Brain pericyte (primary cell): Measurements from ENCODE around the gene STK39.

ENCODE experiments used
- DNase-seq: peaks from one replicate; pipeline ENCODE4 v3.0.0-alpha.2; 2012; ENCODE audit warnings: low read depth, low spot score

The STK39 gene

DNA sequence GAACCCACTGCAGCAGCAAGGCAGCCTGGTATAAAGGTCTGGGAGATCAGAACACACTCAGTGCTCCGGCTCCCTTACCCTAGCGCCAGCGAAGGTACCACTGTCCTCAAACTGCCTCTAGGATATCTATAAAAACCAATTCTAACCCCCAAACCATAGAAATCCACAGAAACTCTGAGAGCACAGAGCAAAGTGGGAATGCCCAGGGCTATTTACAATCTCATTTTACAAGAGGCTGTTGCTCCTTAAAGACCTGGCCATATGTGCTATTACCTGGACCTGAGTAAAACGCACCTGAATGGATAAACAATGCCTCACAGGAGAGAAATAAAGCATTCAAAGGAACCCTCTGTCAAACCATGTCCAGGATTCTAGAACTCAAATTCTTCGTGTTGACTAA, 4.3 kb downstream of the STK39 start:
- DNase-seq: no peak

- no peak for DNase-seq
Observed at GRCh38 chr2:168241746-168242145, 5.6 kb downstream of the STK39 start.

GRCh38 chr2:168241208-168241607, 6.2 kb downstream of the STK39 start:
- no peak for DNase-seq

GRCh38 chr2:168239281-168239680, 8.1 kb downstream of the STK39 start:
- no peak for DNase-seq

GRCh38 chr2:168237741-168238140, 9.7 kb downstream of the STK39 start:
- no peak for DNase-seq

DNA sequence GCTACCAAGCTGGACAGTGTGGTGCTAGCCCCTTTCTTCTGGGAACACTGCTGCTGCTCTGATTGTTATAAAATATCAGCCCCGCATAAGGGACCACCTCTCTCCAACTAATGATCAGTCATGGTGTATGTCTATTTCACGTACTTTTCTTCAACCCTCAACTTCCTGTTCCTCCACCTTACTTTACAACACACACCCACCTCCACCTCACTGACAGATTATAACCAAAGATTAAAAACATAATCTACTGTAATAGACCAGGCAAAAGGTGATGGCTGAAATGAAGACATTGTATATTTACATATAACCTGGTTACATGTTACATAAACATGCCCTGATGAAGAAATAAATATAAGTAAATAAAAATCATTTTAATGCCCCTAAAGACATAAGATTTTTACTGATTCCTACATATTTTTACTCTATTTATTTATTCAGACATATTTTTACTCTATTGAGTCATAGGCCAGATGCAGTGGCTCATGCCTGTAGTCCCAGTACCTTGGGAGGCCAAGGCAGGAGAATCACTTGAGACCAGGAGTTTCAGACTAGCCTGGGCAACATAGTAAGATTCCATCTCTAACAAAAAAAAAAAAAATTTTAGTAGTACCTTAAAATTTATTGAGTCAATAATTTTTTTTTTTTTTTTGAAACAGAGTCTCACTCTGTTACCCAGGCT, 12.8 kb downstream of the STK39 start:
- DNase-seq: no peak

DNA sequence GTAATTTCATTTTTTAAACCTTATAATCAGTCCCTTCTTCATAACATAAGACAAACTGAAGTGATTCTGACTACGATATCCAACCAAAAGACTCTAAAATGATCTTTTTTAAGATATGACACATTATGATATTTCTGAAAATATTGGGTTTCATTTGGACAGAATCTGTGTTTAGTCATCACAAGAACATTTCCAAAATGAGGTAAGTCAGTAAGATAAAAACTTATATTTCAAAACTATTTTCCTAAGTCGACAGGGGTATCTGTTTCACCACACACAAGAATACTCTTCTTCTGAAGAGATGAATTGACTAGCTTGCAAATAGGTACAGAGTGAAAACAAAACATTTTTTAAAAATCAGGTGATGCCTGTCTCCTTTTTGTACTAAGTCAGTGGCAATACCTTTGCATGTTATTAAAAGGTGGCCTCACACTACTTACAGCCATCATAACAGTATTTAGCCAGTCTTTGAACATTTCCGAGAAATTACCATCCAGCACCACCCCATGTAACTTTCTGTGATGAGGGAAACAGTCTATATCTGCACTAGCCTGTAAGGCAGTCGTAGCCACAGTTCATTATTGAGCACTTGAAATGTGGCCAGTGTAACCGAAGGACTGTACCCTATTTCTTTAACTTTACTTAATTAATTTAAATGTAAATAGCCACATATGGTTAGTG, 13.5 kb downstream of the STK39 start:
- no peak for DNase-seq

- DNase-seq: no peak
Observed at GRCh38 chr2:168233166-168233565, 14.2 kb downstream of the STK39 start.

DNA sequence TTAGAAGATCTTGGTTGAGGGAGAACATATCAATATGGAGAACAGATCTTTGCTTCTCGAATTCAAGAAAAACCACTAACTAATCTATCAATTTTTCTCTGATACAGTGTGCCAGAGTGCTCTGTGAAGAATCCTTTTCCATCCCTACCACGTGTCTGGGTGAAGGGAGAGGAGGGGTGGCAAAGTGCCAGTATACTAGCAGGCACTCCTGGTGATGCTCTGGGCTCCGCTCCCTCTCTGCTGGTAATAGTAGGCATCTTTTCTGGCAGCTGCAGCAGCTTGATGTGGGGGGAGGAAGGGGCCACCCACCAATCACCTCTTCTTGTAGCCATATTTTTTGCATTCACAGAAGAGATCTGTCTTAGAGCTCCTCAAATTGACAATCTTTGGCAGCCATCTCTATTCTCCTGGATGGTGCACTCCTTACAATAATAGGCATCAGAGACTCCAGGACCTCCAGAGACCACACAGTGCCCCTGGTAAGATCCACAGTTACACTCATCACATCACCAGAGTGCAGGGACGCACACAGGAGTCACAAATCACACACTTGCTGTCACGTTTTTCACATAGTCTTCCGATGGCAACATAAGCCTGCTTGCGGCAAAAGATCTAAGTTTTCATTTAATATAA, 15.7 kb downstream of the STK39 start:
- no peak for DNase-seq

- no peak for DNase-seq
Observed at GRCh38 chr2:168230389-168230788, 17.0 kb downstream of the STK39 start.

DNA sequence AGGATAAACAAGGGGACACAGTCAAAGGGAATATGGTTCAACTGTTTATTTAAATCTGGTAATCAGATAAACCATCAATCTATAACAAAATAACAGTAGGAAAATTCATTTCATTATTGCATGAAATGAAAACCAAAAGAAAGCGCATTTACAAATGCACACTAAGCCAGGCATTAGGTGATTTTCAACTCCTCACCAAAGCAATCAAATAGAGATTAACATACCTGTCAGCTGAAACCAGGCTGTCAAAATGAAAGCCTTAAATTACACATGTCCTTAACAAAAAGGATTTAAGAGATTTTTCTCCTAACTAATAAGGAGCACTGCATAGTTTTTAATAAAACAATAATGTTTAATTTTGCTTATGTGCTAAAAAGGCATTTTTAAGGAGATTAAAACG, 23.0 kb downstream of the STK39 start:
- no peak for DNase-seq

DNA sequence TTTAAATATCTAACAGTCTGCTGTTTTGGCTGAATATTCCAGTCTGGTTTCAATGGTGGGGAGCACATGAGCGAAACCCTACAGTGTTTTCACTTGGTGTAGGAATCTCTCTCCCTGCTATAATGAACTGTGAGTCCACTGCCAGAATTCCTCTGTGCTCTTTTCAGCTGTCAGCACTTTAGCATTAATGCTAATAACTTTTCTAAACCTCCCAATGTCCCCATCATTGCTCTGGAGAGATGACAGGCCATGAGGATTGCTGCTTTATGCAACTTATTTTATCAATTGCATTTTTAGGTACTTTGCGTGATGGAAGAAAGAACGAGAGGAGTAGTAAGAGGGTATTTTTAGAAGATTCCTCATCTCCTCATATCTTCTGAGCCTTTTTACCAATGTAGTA, 25.3 kb downstream of the STK39 start:
- no peak for DNase-seq

- DNase-seq: no peak
Observed at GRCh38 chr2:168220965-168221819, 26.2 kb downstream of the STK39 start.

DNA sequence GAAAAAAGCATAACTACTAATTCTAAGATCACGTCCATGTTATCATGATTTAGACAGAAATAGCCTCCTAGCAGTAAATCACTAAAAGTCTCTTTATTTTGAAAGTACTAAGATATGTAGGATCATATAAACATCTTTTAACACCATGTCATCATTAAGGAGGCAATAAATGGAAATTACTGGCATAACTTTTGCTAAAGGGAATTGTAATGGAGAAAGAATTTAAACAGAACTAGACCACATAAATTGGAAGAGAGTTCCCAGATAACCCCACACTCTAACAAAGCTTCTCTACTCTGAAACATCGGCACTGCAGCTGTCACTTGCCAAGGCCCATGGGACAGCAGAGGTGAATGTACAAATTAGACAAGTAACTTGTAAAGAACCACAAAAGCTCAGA, 29.5 kb downstream of the STK39 start:
- no peak for DNase-seq

DNA sequence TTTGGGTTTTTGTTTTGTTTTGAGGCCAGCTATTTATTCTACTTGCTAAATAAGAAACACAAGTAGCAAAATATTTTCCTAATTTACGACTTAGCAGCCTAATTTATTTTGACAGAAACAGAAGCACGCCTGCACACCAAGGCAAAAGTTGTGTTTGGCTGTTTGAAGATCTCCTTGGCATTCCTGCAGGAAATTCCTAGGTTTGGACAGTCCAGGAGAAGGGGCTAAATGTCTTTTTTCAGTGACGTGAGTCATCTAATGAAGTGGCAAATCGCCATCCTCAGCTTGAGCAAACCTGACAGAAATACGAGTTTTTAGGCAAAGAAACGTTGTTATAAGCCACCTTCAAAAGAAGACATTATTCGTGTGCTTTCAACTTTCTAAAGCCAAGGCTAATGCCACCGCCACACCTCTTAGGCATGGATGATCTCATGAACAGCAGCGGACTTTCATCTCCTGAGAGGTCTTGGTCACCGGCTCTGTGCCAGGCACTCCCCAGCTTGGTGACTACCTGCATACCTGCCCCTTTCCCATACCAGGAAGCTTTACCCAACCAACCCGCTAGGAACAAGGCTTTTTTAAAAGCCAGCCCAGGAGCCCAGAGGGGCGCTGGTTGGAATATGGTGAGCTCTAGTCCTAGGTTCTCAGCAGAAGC, 30.9 kb downstream of the STK39 start:
- no peak for DNase-seq

DNA sequence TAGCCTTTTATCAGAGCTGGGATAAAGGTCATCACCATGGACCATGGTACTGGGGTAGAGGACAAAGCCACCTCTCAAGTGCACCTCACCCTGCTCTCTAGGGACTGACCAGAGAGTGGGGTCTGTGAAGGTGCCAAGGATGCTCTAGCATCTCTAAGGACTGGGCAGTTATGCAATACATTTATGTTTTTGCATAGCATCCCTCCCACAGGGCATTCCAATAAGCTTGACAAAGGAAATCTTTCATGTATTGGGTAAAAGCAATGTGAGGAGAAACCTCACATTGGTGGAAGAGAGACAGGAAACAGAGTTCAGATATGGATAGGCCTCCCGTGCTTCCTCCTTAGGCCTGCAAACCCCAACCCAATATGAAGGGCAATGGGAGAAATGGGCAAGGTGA, 31.6 kb downstream of the STK39 start:
- DNase-seq: no peak

GRCh38 chr2:168212866-168213265, 34.5 kb downstream of the STK39 start:
- DNase-seq: no peak

GRCh38 chr2:168212167-168212566, 35.2 kb downstream of the STK39 start:
- DNase-seq: no peak

- no peak for DNase-seq
Observed at GRCh38 chr2:168211664-168212163, 35.7 kb downstream of the STK39 start.

GRCh38 chr2:168210895-168211570, 36.4 kb downstream of the STK39 start:
- no peak for DNase-seq
